Measurements from ENCODE around the gene GMDS.

The GMDS gene

DNA sequence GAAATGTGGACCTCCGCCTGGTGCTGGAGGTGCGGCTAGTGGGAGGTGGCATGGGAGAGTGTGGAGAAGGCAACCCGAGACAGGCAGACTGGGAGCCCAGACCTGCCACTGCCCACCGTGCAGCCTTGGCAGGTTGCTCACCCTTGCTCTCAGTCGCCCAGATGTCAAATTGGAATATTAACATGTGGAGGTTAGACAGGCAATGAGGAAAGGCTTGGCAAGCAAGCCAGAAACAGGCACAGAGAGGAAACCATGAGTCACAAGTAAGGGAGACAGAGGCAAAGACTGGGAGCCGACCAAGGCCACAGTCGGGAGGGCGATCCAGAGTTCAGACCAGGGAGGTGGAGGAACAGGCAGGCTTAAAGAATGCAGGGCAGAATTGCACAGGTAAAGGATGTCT, 457.5 kb downstream of the GMDS start:
- DNase-seq, result no peak

DNA sequence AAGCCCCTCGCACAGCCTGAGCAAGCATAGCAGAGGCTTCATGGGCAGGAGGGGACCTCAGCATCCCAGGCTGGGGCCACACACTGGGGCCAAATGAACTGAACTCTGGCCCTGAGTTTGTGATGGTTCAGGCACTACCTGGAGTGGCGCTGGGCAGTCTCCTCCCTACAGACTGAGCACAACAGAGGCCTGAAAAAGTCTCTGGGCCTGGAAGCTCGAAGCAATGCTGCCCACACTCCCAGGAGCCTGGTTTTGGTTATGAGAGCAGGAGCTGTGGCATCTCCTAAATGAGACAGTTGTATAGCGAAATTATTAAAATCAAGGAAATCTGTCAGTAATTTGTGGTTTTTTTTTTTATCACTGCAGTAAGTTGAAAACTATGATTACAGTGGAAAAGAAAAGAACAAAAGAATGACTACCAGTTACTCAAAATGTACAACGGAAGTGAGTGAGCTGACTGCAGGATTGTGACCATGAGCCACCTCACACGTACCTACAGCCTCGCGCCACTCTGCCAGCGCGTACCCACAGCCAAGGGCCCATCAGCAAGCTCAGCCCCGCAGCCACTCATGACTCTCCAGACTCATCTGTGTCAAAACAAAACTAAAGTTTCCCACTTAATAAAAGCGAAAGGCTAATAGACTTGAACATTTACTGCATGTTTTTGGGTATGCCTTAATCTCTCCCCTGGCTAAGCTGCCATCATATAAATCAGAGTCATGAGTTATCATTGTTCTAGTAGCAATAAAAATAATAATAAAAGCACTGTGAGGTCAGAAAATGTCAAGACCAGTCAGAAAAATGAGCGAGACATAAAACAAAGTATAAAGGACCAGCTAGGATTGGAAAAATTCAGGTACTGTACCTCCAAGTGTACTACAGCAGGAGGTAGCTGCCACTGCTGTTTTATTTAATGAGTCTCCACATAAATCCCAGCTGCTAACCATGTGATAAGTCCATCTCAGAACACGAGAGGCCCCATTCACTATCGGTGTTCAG, 458.7 kb downstream of the GMDS start:
- DNase-seq, result peak; percentile 44 to 57

DNA sequence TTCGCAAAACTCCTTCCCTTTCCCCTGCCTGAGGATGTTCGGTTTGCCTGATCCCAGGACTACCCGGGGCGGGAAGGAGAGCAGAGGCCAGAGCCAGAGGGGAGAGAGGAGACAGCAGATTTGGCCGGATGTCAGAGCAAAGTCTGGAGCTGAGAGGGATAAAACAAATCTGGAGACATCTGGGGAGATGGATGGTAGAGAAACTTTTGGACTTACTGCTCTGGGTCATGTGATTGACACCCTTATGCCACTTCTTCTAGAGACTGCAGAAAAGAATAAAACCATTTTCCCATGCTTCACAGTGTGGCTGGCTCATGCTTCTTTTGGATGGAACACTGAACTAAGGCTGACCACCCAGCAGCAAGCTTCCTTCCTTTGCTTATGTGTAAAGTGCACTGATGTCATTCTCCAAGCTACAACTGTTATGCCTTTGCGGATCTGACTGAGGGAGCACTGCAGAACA, 461.0 kb downstream of the GMDS start:
- no peak for DNase-seq

DNA sequence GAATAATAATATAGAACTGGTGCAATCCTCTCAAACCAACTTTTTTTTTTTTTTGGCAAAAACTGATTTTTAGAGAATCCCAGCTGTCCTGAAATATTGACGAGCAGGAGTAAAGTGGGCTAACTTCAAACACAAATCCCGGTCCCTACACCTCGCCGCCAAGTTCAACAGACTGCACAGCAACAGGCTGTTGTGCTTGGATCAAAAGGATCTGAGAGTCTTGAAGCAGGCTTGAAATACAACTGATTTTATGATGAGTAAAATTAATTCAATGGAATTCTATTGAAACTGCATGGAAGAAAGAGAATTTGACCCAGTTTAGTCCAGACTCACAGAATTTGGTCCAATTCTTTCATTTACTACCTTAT, 463.6 kb downstream of the GMDS start:
- DNase-seq, result no peak

DNA sequence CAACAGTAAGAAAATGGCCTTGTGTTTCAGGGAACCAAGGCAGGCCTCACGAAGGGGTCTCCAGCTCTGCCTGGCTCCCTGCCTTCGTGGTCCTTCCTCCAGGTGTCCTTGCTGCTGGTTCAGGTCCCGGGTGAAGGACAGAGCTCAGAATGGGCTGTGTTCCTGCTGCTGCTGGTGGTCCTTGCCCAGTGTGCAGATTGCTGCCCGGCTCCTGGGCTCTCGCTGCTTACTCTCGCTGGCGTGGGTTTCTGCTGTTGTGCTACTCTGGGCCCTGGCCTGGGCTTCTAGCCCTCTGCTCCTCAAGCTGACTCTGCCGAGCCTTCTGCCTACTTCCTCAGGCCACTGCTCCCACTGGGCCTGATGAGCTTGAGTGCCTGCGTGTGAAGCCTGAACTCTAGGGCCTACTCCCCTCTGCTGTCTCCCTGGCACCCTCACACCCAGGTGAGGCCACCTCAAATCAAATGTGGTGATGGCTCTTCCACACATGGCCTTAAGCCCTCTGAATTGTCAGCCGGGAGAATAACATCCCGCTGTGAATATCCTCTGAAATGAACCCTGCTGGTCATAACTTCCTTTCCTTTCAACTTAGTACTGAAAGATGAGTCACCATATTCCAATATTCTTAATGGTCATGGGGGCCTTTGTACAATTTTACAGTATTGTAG, 464.1 kb downstream of the GMDS start:
- no peak for DNase-seq

DNA sequence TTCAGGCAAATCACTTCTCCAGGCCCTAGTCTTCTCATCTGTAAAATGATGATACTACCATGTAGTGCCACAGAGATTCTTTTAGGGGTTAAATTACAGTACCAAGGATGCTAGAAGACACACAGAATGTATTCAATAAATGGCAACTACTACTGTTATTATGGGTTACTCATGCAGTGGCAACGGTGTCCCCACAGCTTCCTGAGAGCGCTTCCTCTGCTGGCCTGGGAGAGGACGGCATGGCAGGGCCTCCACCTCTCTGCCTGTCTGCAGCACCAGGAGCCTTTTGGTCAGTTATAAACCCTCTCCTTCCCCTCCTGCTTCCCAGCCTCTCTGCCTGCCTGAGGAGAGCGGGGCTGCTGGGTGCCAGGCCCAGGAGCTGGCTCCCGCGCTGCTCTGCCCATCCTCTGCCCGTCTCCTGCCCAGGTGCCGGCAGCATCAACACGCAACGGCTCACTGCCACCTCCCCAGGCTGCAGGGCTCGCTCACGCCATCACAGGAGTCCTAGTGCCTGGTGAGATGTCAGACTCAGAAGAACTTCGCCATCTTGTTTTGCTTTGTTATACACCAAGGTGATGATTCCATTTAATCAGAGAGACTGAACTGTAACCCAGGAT, 465.0 kb downstream of the GMDS start:
- no peak for DNase-seq

DNA sequence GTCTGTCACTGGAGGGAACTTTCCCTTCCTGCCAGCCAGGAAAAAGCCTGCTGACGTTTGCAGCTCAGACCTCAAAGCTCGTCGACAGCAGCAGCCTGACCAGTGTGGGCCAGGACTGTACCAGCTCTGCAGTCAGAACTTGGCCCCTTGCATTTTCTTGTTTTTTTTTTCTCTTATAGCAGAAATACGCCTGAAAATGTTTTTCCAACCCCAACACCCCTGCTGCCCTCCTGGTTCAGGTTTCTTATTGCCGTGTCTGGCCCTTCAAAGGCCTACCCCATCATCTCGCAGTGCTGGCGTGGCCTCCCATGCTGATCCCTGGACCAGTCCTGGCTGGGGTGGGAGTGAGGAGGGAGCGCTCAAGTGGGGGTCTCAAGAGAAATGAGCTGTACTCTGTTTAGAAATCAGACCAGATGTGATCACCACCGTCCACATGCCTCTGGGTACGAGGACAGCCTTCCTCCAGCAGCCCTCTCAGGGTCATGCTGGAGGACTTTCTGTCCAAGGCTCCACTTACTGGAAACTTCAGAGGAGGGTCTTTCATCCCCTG, 466.6 kb downstream of the GMDS start:
- DNase-seq, result no peak

DNA sequence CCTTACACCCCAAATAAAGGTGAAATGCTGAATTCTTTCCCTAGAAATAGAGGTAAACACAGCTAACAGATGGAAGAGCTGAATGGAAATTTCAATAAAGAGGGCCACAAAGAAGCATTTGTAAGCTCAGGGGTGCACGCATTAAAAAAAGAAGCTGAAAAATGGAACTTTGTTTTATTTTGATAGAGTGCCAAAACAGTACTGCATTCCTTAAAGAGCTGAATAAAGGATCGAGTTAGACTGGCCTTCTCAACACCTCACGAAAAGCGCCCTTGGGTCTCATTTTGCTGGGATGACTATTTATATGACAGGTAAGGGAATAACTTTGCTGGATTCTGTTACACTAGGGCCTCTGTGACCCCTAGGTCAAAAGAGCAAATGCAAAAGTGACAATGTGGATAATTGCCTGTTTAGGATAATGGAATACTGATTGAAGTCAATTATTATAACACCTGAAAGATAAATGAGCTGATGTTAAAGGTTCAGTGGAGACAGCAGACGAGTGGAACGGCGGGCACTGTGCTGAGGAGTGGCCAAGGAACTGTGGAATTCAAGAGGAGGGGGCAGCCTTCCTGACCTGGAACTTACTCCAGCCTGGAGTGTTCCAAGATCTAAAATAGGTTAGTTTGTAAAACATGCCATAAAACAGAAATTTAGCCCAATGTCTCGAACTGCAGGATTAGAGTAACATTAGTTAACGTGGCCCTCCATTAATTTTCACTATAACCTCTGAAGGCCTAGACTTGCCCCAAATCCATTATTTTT, 467.3 kb downstream of the GMDS start:
- no peak for DNase-seq

DNA sequence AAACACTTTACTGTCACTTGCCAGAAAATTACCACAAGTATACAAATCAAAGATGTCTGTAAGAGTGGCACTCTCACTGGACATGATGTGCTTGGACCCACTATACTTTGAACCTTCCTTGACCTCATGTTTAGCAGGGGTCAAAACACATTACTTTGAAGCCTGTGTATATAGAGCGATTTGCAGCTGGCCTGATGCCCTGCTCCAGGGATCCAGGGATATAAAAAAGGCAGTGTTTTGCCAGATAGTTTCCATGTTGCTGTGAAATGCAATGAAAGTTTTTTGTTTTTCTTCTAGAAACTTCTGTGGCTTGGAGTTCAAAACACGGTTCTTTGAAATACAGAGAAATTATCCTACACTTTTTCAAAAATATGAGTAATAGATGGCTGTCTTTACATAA, 470.0 kb downstream of the GMDS start:
- DNase-seq, result no peak

DNA sequence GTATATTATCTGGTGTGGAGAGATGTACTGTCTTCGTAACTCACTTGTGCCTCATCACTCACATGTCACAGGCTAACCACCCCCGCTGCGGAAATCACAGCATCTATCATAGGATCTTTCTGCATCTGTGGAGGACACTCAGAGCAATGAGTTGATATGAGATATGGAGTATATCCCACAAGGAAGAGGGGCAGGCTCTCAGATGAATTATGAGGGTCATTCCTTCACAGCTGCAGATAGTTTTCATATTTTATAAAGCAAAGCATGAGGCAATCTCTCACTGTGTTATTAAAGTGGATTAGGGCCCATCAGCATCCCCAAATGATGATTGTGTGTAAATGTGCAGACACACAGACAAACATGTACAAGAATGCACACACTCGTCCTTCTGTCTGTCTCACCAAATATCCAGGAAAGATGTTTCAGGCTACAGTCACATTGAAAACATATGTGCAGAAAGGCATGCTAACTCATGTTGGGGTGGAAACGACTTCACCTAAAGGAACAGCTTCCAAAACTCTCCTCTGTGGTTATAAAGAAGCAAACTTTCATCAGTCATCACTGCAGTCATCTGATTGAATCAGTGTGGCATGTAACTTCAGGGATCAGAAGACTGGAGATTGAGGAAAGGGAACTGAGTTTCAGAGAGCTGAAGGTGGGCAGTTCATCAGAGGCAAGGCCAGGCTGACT, 471.0 kb downstream of the GMDS start:
- no peak for DNase-seq

DNA sequence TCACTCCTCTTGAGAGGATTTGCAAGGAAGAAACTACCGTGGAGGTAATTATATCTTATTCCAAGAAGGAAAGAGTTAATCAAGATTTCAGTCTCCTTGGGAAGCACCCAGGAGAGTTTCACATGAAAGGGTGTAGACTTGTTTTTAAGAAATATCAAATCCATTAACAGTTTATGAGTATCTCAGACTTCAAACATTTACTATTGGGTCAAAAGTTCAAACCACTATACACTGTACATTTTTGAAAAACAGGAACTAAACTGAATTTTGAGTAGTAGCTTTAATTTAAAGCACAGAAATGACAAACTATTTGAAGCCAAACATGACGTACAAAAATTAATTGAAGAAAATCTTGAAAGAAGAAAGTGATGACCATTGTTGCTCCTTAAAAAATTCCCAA, 471.7 kb downstream of the GMDS start:
- no peak for DNase-seq

DNA sequence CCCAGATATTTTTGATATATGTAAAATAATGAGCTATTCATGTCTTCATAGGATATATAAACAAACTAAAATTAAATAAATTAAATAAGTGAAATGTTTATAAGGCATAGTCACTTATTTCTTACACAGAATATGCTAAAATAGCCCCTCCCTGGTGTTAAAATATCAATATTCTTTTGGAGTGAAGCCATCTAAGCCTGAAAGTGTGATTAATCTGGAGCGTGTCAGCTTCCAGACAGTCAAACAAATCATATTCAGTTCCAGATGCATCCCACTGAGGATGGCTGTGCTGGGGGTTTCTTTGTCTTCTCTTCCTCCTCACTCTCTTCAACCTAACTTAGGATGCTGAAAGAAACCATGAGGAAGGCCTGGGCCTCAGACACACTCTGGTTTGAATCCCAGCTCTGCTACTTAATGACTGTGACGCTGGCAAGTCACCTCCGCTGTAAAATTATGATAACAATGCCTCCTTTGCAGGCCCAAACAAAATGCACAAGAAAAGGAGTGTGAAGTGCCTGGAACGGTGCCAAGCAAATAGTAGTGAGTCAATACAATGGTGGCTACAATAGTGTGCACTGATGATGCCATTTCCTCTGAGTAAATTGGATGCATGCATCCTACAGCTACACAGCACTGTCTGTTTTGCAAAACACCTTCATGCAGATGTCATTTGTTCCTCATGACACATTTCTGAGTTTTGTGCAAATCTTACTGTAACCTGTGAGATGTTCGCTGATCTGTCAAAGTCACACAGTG, 474.3 kb downstream of the GMDS start:
- DNase-seq, result peak; percentile 58 to 59

DNA sequence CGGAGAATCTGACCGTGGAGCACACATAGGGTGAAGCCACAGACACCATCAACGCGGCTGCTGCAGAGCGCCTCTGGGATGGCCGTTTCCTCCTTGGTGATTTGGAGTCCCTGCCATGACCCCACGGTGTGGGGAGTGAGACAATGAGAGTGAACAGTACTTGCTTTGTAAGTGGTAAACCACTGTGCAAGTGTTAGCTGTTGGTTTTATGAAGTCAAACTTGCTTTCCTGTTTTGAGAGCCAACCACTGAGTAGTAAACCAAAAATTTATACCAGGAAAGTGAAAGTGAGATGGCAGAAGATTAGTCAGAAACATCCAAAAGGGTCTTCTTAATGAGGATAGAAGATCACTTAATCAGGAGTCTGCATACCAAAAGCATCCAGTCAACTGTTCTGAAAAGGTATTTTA, 475.0 kb downstream of the GMDS start:
- peak; percentile 62 to 66 for DNase-seq

DNA sequence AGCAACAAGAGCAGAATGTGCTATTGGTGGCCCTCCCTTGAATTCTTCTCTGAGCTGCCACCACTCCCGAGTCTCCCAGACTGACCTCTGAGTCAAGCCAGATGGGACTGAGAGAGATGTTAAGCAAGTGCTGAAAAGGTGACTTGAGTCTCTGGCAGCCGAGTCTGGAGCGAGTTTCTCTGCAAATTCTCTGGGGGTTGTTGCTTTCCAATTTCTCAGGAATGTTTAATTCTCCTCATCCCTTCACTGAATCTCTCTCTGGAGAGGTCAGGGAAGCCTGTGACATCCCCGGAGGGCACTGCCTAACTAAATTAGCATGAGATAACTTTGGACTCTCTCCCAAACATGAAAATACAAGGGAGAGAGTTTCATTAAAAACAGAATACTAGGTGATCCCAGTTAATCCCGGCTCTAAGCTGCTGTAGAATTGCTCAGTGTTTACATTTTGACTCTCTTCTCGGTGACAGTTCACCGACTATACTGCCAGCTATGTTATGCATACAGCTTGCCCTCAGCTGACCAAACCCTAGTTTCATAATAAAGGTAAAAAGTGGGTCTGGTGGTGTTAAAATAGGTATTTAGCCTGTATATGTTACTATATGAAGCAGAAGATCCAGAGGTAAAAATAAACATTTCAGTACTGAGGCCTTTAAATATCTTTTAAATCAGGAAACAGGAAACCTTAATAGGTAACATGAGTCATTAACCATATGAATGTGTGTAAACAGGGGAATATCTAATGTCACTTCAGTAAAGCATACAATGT, 477.7 kb downstream of the GMDS start:
- DNase-seq, result no peak

DNA sequence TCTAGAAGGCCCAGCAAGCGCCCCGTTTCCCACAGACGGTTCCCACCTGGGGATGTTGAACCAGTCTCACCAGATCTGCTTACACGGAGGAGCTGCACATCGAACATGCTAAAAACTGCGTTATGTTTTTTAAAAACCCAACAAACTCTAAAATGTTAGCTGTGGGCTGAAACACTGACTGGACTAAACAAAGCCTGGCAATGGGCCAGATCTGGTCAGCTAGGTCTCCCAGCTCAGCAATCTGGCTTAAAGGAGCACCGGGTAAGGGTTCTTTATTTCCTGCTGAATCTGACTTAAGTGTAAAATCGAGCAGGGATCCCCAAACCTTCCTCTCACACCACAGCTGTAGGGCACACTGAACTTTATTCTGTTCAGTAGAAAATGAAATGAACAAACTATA, 478.8 kb downstream of the GMDS start:
- no peak for DNase-seq

DNA sequence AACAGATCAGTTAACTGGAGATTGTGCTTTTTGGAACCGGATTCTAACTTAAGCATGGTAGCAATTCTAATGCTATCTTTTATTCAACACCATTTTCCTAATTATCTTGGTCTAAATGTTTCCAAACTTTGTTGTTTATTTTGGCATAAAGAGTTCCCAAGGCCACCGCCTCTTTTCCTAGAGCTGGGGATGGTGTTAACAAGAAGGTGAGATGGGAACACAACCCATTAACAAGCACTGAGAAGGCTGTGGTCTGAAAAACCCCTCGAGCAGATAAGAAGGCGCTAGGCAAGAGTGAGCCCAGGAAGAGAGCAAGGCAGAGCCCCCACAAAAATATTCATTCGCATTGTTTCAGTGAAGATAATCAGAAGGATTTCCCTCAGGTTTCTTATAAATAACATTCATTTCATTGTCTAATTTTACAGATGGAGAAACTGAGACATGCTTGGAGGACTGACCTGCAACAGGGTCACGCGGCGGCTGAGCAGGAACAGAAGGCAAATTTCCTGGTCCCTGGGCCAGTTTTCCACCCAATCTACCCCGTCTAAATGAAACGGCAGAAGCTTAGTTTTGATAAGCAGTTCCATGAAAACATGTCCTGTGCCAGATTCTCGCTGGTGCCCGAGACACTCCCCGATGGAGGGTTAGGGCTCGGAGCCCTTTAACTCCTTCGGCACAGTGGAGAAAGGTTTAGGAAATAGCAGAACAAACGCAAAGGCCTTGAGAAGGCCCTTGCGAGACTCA, 480.1 kb downstream of the GMDS start:
- DNase-seq, result no peak

DNA sequence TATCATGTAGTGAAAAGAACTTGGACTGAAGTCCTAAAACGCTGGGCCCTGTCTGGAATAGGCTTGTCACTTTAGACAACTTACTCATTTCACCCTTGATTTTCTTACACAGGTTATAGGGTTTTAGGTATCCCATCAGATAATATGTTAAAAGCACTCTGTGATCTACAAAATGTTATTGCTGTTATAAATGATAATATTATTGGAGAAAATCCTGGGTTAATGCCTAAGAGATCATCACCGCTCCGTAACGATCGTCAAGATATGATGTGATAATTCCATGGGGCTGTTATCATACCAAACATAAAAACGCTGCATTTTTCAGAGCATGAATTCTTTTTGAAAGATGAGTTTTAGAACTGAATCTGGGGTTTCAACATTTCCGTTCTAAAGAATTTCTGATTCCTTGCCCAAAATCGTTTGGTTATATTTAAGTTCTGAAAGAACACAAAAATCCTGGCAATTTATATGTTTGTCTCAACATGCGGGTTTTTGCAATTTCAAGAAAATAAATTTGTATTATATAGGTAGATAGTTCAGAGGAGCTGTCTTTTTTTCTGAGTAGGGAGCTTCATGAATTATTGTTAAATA, 480.9 kb downstream of the GMDS start:
- no peak for DNase-seq

DNA sequence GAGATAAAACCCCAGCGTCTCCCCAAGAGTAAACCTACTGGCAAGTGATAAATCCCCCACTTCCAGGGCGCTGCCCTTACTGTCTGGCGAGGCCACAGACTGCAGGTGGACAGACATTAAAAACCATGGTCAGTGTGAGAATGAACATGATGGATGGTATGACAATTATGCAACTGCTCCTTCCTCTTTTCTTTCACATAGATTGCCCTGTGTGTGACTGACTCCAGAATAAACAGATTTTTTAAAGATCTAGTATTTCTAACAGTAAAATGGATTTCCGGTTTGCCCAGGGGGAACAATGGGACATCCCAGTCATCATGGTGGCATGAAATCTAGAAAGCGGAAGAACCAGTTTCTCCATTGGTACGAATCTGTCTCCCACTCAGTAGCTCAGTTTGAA, 482.0 kb downstream of the GMDS start:
- DNase-seq, result no peak

DNA sequence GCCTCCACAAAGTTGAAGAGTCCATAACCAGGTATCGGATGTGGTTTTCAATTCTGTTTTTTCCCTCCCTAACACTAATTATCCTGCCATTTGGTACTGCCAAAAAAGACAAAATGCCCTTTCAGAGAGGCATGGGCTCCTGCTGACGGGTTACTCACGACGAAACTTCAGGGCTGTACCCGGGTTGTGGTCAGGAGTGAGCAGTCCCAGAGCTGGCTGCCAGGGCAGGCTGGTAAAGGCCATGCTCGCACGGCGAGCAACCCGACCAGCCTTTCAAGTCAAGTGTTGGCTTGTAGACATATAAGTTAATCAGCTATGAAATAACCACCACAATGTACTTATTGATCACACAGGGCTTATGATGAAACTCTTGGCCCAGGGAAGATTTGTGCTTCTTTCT, 483.2 kb downstream of the GMDS start:
- DNase-seq, result no peak

Measured in activated T-cell treated with anti-CD3 and anti-CD28 coated beads, Interleukin-2, amount 50 U/mL, for 48 hours (primary cell).